IPS DF 6.9 (cell line): ENCODE measurements around the gene TERB1.

Source experiments
- DNase-seq: peaks from one replicate; pipeline ENCODE4 v3.0.0-alpha.2; 2013; ENCODE audit warnings: low read depth, low spot score
- H3K27ac ChIP-seq: one replicate; pipeline ENCODE4 v1.5.1; 2013; ENCODE audit warnings: low read length, control low read depth
- H3K27me3 ChIP-seq: 2 replicates; pipeline ENCODE4 v1.6.1; 2013; ENCODE audit warnings: mild to moderate bottlenecking, low read length; ENCODE audit not compliant: control insufficient read depth, insufficient read depth
- H3K36me3 ChIP-seq: 2 replicates; pipeline ENCODE4 v1.6.1; 2013; ENCODE audit warnings: low read length; ENCODE audit not compliant: control insufficient read depth, insufficient read depth
- H3K4me1 ChIP-seq: 2 replicates; pipeline ENCODE4 v1.6.1; 2013; ENCODE audit warnings: low read length; ENCODE audit not compliant: control insufficient read depth, insufficient read depth
- H3K4me3 ChIP-seq: 2 replicates; pipeline ENCODE4 v1.5.1; 2013; ENCODE audit warnings: mild to moderate bottlenecking, low read length
- H3K9me3 ChIP-seq: 2 replicates; pipeline ENCODE4 v1.6.1; 2013; ENCODE audit warnings: low read length, inconsistent platforms; ENCODE audit not compliant: control insufficient read depth, insufficient read depth
- WGBS: extraction: QIAGEN DNeasy Blood & Tissue Kit; methylation state at CpG from one replicate; pipeline ENCODE4 v1.1.7; 2013; ENCODE audit warnings: mixed read lengths, missing lambda C conversion rate; ENCODE audit not compliant: insufficient read length, insufficient coverage; 5-methylcytosine and 5-hydroxymethylcytosine counted together

TERB1 gene

DNA sequence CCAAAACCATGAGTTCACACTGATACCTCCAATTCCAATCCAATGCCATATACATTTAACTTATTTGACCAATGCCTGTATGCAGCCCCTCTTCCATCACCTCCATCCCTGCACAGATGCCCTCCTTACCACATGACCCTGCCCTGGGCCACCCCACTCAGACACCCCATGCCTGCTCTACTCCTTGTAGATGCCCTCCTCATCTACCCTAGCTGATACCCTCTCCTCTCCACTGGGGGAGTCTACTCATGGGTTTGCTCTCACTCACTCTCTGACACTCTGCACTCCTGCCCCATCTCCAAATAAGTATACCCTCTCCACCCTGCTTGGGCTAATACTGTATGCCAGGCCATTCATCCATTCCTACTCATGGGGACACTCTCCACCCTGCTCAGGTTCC lies 88.9 kb downstream of the TERB1 start:
- Histone ChIP-seq H3K27me3 (no peaks in the 10 kb centered on the region), H3K27ac (no peak overlapping the region), H3K9me3 (no peaks in the 10 kb centered on the region), H3K4me3 (no peak overlapping the region), H3K4me1 (no peaks in the 10 kb centered on the region), H3K36me3 (no peaks in the 10 kb centered on the region)
- no peak for DNase-seq

DNA sequence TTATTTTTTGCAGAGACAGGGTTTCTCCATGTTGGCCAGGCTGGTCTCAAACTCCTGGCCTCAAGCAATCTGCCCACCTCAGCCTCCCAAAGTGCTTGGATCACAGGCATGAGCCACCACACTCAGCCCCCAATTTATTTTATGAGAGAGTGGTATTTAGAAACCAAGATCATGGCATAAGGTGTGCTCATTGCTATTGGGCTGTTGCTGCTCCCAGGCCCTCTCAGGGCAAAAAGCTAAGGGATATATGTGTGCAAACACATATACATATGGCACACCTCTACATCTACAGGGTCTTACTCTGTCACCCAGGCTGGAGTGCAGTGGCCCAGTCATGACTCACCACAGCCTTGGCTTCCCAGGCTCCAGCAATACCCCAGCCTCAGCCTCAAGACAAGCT lies 89.8 kb downstream of the TERB1 start:
- DNase-seq: no peak
- no peaks in the 10 kb centered on the region for H3K9me3 ChIP-seq
- no peaks in the 10 kb centered on the region for H3K36me3 ChIP-seq
- no peak overlapping the region for H3K4me3 ChIP-seq
- no peak overlapping the region for H3K27ac ChIP-seq
- no peaks in the 10 kb centered on the region for H3K27me3 ChIP-seq
- no peaks in the 10 kb centered on the region for H3K4me1 ChIP-seq

DNA sequence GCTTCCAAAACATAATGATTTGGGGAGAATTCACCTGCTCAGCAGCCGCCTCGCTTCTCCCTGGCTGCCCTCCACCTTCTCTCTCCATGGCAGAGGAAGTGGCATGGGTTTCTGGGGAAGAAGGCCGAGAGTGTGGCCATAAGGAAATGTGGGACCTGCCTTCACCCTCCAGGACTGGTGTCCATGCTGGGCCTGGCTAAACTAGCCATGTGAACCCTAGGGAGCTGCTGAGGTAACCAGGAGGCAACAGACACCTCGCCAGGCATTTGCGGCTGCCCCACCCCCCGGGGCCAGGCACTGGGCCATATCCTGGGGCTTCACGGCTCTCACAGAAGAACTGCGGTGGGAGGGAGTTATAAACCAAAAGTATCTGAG lies 94.9 kb downstream of the TERB1 start:
- WGBS: no CpG with 5 or more reads among the region's 8 CpGs
- H3K4me1 ChIP-seq: no peaks in the 10 kb centered on the region
- no peak overlapping the region for H3K4me3 ChIP-seq
- H3K27me3 ChIP-seq: no peaks in the 10 kb centered on the region
- H3K27ac ChIP-seq: no peak overlapping the region
- DNase-seq: no peak
- no peaks in the 10 kb centered on the region for H3K36me3 ChIP-seq
- no peaks in the 10 kb centered on the region for H3K9me3 ChIP-seq

DNA sequence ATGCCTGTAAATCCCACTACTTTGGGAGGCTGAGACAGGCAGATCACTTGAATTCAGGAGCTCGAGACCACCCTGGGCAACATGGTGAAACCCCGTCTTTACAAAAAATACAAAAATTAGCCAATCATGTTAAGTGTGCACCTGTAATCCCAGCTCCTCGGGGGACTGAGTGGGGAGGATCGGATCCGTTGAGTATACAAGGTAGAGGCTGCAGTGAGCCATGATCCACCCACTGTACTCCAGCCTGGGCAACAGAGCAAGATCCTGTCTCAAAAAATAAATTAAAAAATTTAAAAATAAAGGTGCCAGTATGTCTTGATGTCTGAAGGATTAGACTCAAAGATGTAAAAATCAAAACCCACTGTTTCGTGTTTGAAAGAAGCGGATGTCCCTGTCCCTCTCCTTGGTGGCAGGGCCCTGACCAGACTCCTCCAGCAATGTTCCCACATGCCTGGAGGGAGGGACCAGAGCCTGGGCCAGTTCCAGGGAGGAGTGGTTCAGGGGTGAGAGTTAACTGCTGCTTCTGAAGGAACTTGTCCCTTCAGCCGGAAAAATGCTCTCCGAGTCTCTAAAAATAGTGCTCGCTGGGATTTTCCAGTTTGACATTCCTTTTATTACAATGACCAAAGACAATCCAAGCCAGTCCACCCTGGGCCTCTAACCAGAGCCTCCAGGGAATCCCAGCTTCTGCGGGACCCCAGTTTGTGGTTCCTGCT lies 95.4 kb downstream of the TERB1 start:
- WGBS: no CpG with 5 or more reads among the region's 11 CpGs
- DNase-seq: no peak
- H3K4me1 ChIP-seq: no peaks in the 10 kb centered on the region
- no peak overlapping the region for H3K27ac ChIP-seq
- no peaks in the 10 kb centered on the region for H3K9me3 ChIP-seq
- no peaks in the 10 kb centered on the region for H3K36me3 ChIP-seq
- no peaks in the 10 kb centered on the region for H3K27me3 ChIP-seq
- no peak overlapping the region for H3K4me3 ChIP-seq
